Activated CD4-positive, alpha-beta memory T cell treated with anti-CD3 and anti-CD28 coated beads, Interleukin-2, amount 10 ng/mL, durations not matched to agents 7 days and 5 days (primary cell): Measurements from ENCODE around the gene CRHR1. TPM values are rescaled to one million over a fixed set of nuclear protein-coding genes. Genes with fewer than 3 reads are reported as not detected.
"Not testable (repeated sequence)": the region's sequence is repeated elsewhere in the genome, so short reads cannot be mapped to it uniquely, and the experiment has no call there.

Experiments
- CTCF ChIA-PET: fragments of 350-600 bp; sonication (Branson Sonifier 250); formaldehyde crosslinking; loops from one replicate; lab custom pipeline; 2021; ENCODE audit warnings: antibody characterized with exemption, inconsistent platforms; lab: Charles Lee
- POLR2A ChIA-PET: fragments of 350-600 bp; sonication (Branson Sonifier 250); formaldehyde crosslinking; loops from one replicate; lab custom pipeline; 2021; ENCODE audit warnings: antibody characterized with exemption; lab: Charles Lee
- DNase-seq: peaks from one replicate; pipeline ENCODE4 v3.0.0-alpha.2; 2020
- H3K27ac Mint-ChIP-seq: one replicate; pipeline ENCODE4 v1.8.0; 2021; ENCODE audit warnings: mild to moderate bottlenecking, mixed read lengths
- H3K27me3 Mint-ChIP-seq: one replicate; pipeline ENCODE4 v1.8.0; 2021; ENCODE audit warnings: mixed read lengths
- H3K36me3 Mint-ChIP-seq: one replicate; pipeline ENCODE4 v1.8.0; 2021; ENCODE audit warnings: low read depth, mixed read lengths
- H3K4me1 Mint-ChIP-seq: one replicate; pipeline ENCODE4 v1.8.0; 2021; ENCODE audit warnings: mixed read lengths
- H3K4me3 Mint-ChIP-seq: one replicate; pipeline ENCODE4 v1.8.0; 2021; ENCODE audit warnings: mild to moderate bottlenecking, mixed read lengths
- H3K9me3 Mint-ChIP-seq: one replicate; pipeline ENCODE4 v1.8.0; 2021; ENCODE audit warnings: mixed read lengths
- total RNA-seq, 2 experiments: library from RNA; stranded (reverse); gene quantifications; one replicate each; pipeline ENCODE4 v1.2.3, GENCODE V29; 2021

The CRHR1 gene
- total RNA-seq: not detected

DNA sequence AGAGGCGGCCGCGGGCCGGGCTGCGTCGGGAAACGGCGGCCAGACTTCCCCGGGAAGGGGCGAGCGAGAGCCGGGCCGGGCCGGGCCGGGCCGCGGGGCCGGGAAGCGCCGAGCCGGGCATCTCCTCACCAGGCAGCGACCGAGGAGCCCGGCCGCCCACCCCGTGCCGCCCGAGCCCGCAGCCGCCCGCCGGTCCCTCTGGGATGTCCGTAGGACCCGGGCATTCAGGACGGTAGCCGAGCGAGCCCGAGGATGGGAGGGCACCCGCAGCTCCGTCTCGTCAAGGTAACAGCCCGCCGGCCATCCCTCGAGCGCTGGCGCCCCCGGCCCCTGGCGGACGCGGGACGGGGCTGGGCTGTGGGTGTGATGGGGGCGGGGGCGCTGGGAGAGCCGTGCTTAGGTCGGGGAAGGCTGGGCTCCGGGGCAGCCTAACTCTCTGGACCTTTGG is at the start of gene CRHR1:
Gene CRHR1, plus strand, starts transcription at position 28 of the 448 bp plus-strand sequence. Its CDS starts 225 bp downstream, at position 253.
- Mint-ChIP-seq H3K27me3 (peaks cover 78% of the 10 kb centered on the region), H3K27ac (no peak within 1 kb of the TSS), H3K36me3 (no peaks in the 10 kb centered on the region), H3K9me3 (no peaks in the 10 kb centered on the region), H3K4me3 (peak within 1 kb of the TSS; percentile 65), H3K4me1 (peaks cover 9% of the 10 kb centered on the region)
- DNase-seq: no peak
- ChIA-PET CTCF (no interaction called here), POLR2A (interaction anchor here (1.0 to 1.4 kb wide), 2 partner anchors 11 to 12 kb away, joined by 3 read pairs; no protein-coding TSS in a partner anchor)

DNA sequence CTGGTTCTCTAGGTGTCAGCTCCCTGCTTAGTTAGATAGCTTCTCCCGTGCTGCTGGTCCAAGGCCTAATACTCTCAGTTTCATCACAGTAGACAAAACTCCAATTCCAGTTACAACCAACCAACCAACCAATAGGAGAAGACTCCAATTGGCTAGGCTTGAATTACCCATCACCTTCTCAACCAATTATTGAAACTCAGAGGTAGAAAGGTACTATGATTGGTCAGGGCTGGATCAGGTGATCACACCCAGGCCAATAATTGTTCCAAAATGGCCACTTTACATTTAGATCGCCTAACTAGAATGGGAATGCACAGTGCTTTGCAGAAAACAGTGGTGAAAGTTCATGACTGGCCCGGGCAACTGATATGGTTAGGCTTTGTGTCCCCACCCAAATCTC is 49.5 kb upstream of the CRHR1 start:
- H3K27me3 Mint-ChIP-seq: peaks cover 25% of the 10 kb centered on the region
- CTCF ChIA-PET: no interaction called here
- H3K4me1 Mint-ChIP-seq: no peaks in the 10 kb centered on the region
- POLR2A ChIA-PET: no interaction called here
- no peaks in the 10 kb centered on the region for H3K9me3 Mint-ChIP-seq
- H3K36me3 Mint-ChIP-seq: no peaks in the 10 kb centered on the region
- no peak for DNase-seq
- H3K4me3 Mint-ChIP-seq: no peak overlapping the region
- no peak overlapping the region for H3K27ac Mint-ChIP-seq

DNA sequence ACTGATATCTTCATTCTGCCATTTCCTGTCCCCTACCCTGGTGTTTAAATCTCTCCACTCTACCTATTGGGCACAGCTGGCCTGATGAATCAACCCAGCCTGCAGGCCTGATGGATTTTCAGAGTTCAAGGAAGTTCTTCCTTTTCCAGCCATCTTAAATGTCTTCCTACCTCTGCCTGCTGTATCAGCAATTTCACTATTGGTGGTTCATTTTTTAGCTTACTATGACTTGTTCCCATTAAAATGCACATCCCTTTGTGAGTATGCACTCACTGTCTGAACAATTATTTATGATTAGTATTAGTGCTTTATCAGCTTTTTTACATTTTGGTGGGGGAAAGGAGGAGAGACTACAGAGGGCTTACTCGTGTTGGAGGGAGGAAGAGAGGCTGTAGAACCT is 48.6 kb upstream of the CRHR1 start:
- POLR2A ChIA-PET: no interaction called here
- CTCF ChIA-PET: no interaction called here
- Mint-ChIP-seq H3K4me3 (no peak overlapping the region), H3K27me3 (peaks cover 25% of the 10 kb centered on the region), H3K9me3 (no peaks in the 10 kb centered on the region), H3K36me3 (no peaks in the 10 kb centered on the region), H3K27ac (no peak overlapping the region), H3K4me1 (peaks cover 1% of the 10 kb centered on the region)
- no peak for DNase-seq

DNA sequence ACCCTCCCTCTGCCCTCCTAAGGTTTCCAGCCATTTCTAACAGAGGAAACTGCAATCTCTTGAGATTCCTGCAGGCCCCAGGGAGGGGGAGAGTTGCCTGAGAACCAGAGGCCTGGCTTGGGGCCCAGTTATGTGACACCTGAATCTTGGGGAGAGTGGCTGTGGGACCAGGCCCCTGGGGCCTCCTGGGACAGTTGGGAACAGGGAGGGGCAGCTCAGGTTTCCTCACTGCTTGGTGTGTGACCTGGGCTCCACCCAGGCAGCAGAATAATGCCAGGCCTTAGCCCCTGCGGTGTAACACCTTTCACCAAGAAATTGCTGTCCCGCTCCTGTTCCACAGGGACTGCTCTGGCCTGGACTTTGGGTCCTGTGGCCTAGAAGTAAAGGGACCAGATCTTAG is 44.3 kb upstream of the CRHR1 start:
- CTCF ChIA-PET: no interaction called here
- POLR2A ChIA-PET: no interaction called here

DNA sequence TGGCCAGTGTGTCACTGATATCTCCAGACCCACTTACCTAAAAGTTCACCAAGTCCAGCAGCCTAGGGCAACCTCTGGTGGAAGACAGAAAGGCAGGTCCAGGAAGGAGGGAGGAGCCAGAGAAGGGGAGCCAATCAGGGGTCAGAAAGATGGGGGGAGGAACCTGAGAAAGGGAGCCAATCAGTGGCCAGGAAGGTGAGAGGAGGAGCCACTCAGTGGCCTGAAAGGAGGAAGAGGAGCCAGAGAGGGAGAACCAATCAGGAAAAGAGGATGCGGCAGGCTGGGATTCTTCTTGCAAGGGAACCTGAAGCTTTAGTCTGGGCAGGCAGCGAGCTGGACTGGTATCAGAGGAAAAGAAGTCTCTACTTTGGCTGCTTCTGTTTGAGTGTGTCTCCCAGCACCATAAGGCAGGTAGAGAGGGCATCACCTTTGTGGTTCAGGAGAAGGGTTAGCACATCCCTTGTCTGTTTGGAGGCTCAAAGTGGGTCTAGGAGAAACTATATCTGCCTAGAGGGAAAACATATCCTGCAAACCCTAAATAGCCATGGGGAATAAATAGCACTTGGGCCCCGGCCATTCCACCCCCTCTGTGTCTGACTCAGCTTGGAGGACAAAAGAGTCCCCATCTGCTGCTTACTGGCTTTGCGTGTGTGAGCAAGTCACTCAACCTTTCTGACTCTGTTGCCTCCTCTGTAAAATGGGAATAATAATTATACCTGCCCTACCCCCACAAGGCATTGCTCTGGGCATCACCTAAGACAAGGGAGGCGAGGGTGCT is 43.4 kb upstream of the CRHR1 start:
- peaks cover 3% of the 10 kb centered on the region for H3K4me1 Mint-ChIP-seq
- peak overlapping the region; percentile 3 for H3K4me3 Mint-ChIP-seq
- H3K27me3 Mint-ChIP-seq: peaks cover 29% of the 10 kb centered on the region
- no peaks in the 10 kb centered on the region for H3K36me3 Mint-ChIP-seq
- H3K9me3 Mint-ChIP-seq: no peaks in the 10 kb centered on the region
- POLR2A ChIA-PET: no interaction called here
- DNase-seq: peak; percentile 42
- CTCF ChIA-PET: no interaction called here
- H3K27ac Mint-ChIP-seq: no peak overlapping the region

More for the DNA sequence above, 44.3 kb upstream of the CRHR1 start:
- no peak overlapping the region for H3K27ac Mint-ChIP-seq
- H3K4me3 Mint-ChIP-seq: no peak overlapping the region
- no peaks in the 10 kb centered on the region for H3K9me3 Mint-ChIP-seq
- peaks cover 3% of the 10 kb centered on the region for H3K4me1 Mint-ChIP-seq
- no peak for DNase-seq
- H3K27me3 Mint-ChIP-seq: peaks cover 31% of the 10 kb centered on the region
- no peaks in the 10 kb centered on the region for H3K36me3 Mint-ChIP-seq

DNA sequence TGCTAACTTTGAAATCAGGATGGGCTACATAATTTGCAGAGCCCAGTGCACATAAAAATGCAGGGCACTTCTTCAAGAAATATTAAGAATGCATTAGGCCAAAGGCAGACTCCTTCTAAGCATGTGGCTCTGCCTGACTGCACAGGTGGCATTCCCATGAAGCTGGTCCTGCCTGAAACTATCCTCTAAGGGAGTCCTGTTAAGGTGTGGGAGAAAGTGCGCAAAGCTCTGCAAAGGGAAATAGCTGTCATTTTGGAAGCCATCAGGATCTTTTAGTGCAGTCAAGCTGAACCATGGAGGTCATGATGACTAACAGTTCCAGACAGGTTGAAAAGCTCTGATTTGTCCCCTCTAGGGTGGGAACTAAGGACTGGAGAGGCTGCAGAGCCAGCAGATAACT is 41.9 kb upstream of the CRHR1 start:
- no peak for DNase-seq
- H3K4me1 Mint-ChIP-seq: peaks cover 3% of the 10 kb centered on the region
- peaks cover 22% of the 10 kb centered on the region for H3K27me3 Mint-ChIP-seq
- no peaks in the 10 kb centered on the region for H3K36me3 Mint-ChIP-seq
- no peaks in the 10 kb centered on the region for H3K9me3 Mint-ChIP-seq
- ChIA-PET POLR2A (no interaction called here), CTCF (no interaction called here)
- H3K27ac Mint-ChIP-seq: no peak overlapping the region
- no peak overlapping the region for H3K4me3 Mint-ChIP-seq

DNA sequence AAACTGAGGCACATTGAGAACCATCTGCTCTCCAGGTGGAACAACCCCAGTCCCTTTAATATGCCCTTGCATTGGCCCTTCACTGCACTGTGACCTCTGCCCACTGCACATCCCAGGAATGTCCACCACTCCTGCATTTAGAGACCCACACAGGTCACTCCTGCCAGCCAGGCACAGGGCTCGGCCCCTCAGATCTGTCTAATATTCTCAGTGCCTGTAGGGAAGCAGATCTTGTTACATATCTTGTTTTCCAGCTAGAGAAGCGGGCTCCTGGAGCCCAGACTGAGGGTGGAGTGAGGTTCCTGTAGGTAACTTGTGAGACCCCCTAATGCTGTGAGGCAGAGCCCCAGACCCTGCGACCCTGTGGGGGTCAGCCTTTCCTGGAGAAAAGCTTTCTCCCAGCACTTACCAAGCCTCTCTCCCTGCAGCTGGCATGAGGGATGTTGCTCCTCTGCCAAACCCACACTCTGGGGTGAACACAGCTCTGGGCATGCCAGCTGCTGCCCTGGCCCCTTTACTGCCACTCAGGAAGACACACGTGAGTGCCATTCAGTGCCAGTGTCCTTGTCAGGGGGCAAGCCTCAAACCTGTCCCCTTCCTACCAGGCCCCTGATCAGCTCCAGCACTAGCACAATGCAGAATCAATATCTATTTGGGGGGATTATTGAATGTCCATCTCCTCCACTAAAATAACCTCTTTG is 40.3 kb upstream of the CRHR1 start:
- H3K9me3 Mint-ChIP-seq: no peaks in the 10 kb centered on the region
- H3K4me1 Mint-ChIP-seq: peaks cover 3% of the 10 kb centered on the region
- no peak overlapping the region for H3K27ac Mint-ChIP-seq
- H3K27me3 Mint-ChIP-seq: peaks cover 17% of the 10 kb centered on the region
- no peaks in the 10 kb centered on the region for H3K36me3 Mint-ChIP-seq
- no peak overlapping the region for H3K4me3 Mint-ChIP-seq
- DNase-seq: no peak
- CTCF ChIA-PET: no interaction called here
- POLR2A ChIA-PET: no interaction called here

DNA sequence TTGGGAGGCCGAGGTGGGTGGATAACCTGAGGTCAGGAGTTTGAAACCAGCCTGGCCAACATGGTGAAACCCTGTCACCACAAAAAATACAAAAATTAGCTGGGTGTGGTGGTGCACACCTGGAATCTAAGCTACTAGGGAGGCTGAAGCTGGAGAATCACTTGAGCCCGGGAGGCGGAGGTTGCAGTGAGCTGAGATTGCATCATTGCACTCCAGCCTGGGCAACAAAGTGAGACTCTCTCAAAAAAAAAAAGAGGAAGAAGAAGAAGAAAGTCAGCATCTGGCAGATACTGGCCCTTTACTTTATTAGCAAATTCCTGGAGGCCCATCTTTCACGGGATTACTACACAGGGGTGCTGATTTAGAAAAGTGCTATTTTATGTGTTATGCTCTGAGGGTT is 39.3 kb upstream of the CRHR1 start:
- H3K27ac Mint-ChIP-seq, DNase-seq, POLR2A ChIA-PET, CTCF ChIA-PET, H3K4me3 Mint-ChIP-seq, H3K9me3 Mint-ChIP-seq, H3K4me1 Mint-ChIP-seq, H3K36me3 Mint-ChIP-seq: not testable (repeated sequence)
- peaks cover 17% of the 10 kb centered on the region for H3K27me3 Mint-ChIP-seq

DNA sequence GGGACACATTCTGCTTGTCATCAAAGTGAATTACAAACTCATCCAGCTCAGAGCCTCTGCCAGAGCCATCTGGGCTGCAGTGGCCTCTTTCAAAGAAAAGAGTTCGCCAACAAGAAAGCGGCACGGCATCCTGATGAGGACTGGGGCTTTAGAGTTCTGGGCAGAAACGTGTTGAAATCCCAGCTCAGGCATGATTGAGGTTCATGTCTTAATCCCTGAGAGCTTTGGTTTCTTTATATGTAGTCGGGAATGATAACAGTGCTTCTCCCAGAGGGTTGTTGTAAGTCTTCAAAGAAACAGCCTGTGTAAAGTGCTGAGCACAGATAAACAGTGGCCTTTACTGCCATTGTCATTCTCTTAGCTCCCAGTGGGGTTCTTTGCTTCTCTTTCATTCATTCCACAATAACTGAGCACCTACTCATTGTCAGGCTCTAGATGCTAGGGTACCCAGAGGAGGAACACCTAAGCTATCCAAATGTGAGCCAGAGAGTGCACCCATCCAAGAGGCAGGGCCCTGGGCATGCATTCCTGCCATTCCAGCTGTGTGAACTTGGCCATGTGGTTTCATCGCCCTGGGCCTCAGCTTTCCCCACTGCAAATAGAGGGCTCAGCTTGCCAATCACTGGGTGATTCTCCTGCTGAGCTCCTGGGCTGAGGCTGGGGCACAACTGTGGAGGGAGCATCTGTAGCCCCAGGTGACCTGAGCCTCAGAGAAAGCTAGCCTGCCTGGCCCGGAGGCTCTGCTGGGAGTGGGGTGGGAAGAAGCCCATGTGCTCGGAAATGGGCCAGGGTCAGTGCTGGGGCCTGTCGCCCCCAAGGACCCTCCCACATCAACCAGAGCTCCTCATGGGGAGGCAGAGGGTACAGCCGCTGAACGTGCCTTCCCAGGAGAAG is 38.3 kb upstream of the CRHR1 start:
- ChIA-PET CTCF (no interaction called here), POLR2A (no interaction called here)

DNA sequence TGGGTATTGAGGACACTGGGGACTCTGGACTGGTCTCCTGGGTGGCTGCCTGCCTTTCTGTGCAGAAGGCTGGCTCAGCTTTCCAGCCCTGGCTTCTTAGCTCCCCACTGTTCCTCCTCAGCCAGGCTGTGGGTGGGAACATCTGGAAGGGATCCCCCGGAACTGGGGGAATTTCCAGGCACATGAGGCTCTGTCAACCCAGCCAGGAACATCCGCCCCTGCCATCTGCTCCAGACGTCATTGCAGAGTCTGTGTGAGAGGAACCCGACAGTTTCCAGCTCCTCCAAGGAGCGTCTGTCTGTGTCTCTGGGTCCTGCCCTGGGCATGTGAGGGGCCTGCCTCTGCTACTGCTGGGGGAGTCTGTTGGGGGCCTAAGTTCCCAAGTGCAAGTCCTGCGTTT is 36.2 kb upstream of the CRHR1 start:
- Mint-ChIP-seq H3K4me1 (no peaks in the 10 kb centered on the region), H3K27me3 (peaks cover 20% of the 10 kb centered on the region), H3K4me3 (no peak overlapping the region), H3K27ac (no peak overlapping the region), H3K9me3 (no peaks in the 10 kb centered on the region), H3K36me3 (no peaks in the 10 kb centered on the region)
- DNase-seq: no peak
- POLR2A ChIA-PET: no interaction called here
- CTCF ChIA-PET: no interaction called here

More for the DNA sequence above, 38.3 kb upstream of the CRHR1 start:
- Mint-ChIP-seq H3K9me3 (no peaks in the 10 kb centered on the region), H3K27me3 (peaks cover 19% of the 10 kb centered on the region), H3K4me1 (no peaks in the 10 kb centered on the region), H3K4me3 (no peak overlapping the region), H3K36me3 (no peaks in the 10 kb centered on the region), H3K27ac (no peak overlapping the region)
- no peak for DNase-seq

DNA sequence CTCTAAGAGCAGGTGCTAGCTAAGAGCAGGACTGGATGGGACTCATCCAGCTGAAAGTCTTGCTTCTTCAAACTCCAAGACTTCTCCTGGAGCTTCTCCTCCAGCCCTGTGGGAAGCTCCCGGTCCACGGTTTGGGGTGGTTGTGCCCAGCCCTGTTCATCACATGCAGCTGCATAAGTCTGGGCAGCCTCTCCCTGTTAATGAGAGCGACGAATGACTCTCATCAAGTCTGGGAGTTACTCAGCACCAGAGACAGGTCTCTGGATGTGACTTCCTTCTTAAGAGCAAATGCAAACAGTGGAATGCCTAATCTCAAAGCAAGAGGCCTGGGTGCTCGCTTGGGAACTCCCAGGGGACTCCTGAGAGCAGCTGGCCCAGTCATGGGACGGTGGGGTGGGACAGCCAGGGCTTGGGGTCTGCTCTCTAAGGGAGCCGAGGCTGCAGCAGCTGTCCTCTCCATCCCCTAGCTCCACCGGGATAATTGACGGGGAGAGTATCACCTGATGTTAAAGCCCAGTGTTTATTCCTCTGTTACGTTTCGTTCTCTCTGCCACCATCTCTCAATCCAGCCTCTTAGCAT is 35.3 kb upstream of the CRHR1 start:
- CTCF ChIA-PET: no interaction called here
- POLR2A ChIA-PET: no interaction called here
- H3K4me1 Mint-ChIP-seq: no peaks in the 10 kb centered on the region

DNA sequence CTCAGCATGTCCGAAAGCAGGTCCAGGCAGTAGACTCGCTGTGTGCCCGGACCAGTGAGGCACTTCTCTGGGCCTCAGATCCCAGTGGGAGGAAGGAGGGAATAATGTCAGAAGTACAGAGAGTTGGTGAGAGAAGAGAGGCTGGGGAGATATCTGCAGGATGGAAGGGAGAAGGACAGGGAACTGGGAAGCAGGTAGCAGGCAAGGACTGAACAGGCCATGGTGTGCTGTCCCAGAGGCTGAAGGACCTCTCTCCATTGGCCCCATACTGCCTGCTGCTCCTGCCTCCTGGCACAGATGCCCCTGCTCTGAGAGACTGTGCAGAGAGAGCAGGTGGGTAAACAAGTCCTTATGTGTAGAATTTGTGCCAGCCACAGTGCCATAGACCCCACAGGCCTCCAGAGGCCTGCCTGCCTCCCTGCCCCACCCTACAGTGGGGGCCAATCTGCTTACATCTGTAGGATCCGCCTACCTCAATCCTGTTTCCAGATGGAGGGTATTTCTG is 34.2 kb upstream of the CRHR1 start:
- Mint-ChIP-seq H3K36me3 (no peaks in the 10 kb centered on the region), H3K27me3 (peaks cover 17% of the 10 kb centered on the region)
- CTCF ChIA-PET: no interaction called here

More for the DNA sequence above, 35.3 kb upstream of the CRHR1 start:
- H3K36me3 Mint-ChIP-seq: no peaks in the 10 kb centered on the region
- H3K4me3 Mint-ChIP-seq: no peak overlapping the region
- H3K27me3 Mint-ChIP-seq: peaks cover 17% of the 10 kb centered on the region
- no peaks in the 10 kb centered on the region for H3K9me3 Mint-ChIP-seq
- H3K27ac Mint-ChIP-seq: no peak overlapping the region
- DNase-seq: no peak

More for the DNA sequence above, 34.2 kb upstream of the CRHR1 start:
- POLR2A ChIA-PET: no interaction called here
- H3K9me3 Mint-ChIP-seq: no peaks in the 10 kb centered on the region
- DNase-seq: no peak
- H3K4me3 Mint-ChIP-seq: no peak overlapping the region
- H3K27ac Mint-ChIP-seq: no peak overlapping the region
- H3K4me1 Mint-ChIP-seq: no peaks in the 10 kb centered on the region
